Mesothelial cell of epicardium (in vitro differentiated cells): ENCODE measurements around the gene CRYZL1. TPM values are rescaled to one million over a fixed set of nuclear protein-coding genes. Genes with fewer than 3 reads are reported as not detected.

Experiments used
- DNase-seq, 2 experiments: peaks; one replicate each; pipeline ENCODE4 v3.0.0; 2021; ENCODE audit warnings: low spot score in 2 of 2; ENCODE audit not compliant: unreplicated experiment in 2 of 2
- H3K27ac Mint-ChIP-seq: 2 replicates; pipeline ENCODE4 v1.8.0; 2021; ENCODE audit warnings: mixed read lengths
- H3K27me3 Mint-ChIP-seq: 2 replicates; pipeline ENCODE4 v1.8.0; 2021; ENCODE audit warnings: low read depth, mixed read lengths
- H3K36me3 Mint-ChIP-seq: 2 replicates; pipeline ENCODE4 v1.8.0; 2021; ENCODE audit warnings: mixed read lengths
- H3K4me1 Mint-ChIP-seq: 2 replicates; pipeline ENCODE4 v1.8.0; 2021; ENCODE audit warnings: mixed read lengths
- H3K4me3 Mint-ChIP-seq: 2 replicates; pipeline ENCODE4 v1.8.0; 2021; ENCODE audit warnings: mild to moderate bottlenecking, moderate library complexity, mixed read lengths
- H3K9me3 Mint-ChIP-seq: 2 replicates; pipeline ENCODE4 v1.8.0; 2021; ENCODE audit warnings: mixed read lengths
- CTCF ChIP-seq: fragments of 200-600 bp; sonication (generic); IDR thresholded peaks from one replicate; pipeline ENCODE4 v1.5.0; 2021; ENCODE audit warnings: antibody characterized with exemption; ENCODE audit not compliant: unreplicated experiment
- total RNA-seq: library from RNA; stranded (reverse); gene quantifications from 3 replicates; pipeline ENCODE4 v1.2.1, GENCODE V29; 2021

CRYZL1 gene
- total RNA-seq, result 63.0 to 68.3 TPM (median 65.1 TPM) in 3 replicates

DNA sequence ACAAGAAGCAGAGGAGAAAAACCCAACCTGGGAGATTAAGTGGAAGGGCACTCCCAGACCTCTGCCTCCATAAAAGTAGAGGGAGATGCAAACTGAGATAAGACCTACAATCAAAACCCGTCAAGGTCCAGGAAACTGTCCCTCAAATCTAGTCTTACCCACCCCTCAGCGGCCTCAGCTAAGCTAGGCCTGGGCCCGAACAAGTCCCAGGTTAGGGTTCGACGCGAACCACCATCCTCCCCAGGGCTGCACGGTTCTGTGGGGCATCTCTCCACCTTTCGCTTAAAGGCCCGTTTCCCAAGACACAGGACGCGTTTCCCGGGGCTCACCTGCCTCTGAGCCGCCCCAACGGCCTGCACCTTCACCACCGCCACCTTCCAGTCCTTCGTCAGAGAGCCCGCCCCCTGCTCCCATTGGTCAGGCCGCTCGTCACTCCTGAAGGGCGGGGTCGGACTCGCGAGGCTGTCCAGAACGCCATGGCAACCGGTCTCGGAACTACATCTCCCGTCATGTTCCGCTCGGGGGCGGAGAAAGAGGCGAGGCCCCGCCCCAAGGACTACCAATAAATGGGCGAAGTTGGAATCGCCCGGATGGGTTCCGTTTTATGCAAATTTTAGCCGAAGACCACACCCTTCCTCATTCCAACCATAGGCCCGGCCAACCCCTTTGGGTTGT is at the start of gene CRYZL1:
Gene CRYZL1, minus strand, starts transcription at position 390 of the 675 bp plus-strand sequence. CDS start 10,190 bp downstream, outside the sequence.
- peak within 1 kb of the TSS; percentile 81 for H3K4me3 Mint-ChIP-seq
- H3K9me3 Mint-ChIP-seq, result no peaks in the 10 kb centered on the region
- peaks cover 9% of the 10 kb centered on the region for H3K36me3 Mint-ChIP-seq
- H3K27ac Mint-ChIP-seq, result peak within 1 kb of the TSS; percentile 98
- H3K27me3 Mint-ChIP-seq, result no peaks in the 10 kb centered on the region
- TF ChIP-seq CTCF, result no peak
- peaks cover 23% of the 10 kb centered on the region for H3K4me1 Mint-ChIP-seq
- peak; percentile 99 for DNase-seq

DNA sequence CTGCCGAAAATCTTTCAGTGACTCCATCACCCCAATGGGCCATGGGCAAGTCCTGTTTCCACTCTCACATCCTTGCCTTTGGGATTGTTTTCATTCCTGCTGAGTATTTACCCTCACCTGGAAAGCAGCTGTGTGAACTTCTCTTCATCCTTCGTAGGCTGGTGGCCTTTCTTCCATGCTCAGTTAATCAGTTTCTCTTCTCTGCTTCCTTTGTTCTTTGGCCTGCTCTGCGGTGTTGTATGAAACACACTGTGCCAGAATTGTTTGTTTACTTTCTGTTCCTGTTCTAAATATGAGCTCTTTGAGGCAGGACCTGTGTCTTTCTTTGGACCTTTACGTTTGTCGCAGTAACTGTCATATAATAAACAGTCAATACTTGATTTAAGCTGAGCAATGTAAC is 49.3 kb upstream of the CRYZL1 start:
- Mint-ChIP-seq H3K27me3 (no peaks in the 10 kb centered on the region), H3K9me3 (no peaks in the 10 kb centered on the region), H3K4me1 (peaks cover 29% of the 10 kb centered on the region), H3K27ac (no peak overlapping the region), H3K36me3 (no peaks in the 10 kb centered on the region), H3K4me3 (no peak overlapping the region)
- TF ChIP-seq CTCF, result no peak
- DNase-seq, result no peak

DNA sequence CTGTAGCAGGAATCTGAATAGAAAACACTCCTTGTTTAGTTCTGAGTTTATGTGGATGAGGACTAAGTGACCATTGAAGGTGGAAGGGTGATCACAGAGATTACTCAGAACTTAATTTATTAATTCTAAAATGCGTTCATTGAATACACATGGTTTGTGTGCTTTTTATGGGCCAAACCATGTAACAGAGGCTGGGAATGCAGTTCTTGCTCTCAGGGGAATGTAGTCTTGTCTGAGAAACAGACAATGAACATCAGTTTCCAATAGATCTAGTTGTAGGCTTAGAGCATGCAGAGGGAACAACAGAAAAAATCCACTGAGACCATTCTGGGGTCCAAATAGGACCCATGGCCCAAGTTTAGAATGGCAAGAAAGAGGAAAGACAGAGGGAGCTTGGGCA is 46.8 kb upstream of the CRYZL1 start:
- H3K9me3 Mint-ChIP-seq, result no peaks in the 10 kb centered on the region
- H3K36me3 Mint-ChIP-seq, result no peaks in the 10 kb centered on the region
- H3K27me3 Mint-ChIP-seq, result no peaks in the 10 kb centered on the region
- no peak overlapping the region for H3K27ac Mint-ChIP-seq
- H3K4me3 Mint-ChIP-seq, result no peak overlapping the region
- TF ChIP-seq CTCF, result no peak
- peaks cover 45% of the 10 kb centered on the region for H3K4me1 Mint-ChIP-seq
- DNase-seq, result no peak

DNA sequence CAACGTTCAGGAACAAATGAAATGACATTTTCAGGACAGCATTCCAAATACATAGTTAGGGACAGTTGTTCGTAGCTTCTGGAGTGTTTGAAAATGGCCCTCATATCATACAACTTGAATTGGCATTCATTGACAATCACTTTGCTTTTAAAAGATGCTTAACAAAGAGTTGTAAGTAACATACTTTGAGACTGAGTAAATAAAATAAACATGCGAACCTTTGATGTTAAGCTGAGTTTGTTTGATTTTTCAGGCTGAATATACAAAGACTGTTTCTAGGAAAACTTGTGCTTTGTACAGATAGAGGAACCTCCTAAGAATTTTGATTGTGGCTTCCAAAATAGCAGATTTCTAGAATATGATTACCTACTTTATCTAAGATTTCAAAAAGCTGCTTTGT is 46.1 kb upstream of the CRYZL1 start:
- no peak for DNase-seq
- H3K9me3 Mint-ChIP-seq, result no peaks in the 10 kb centered on the region
- peaks cover 52% of the 10 kb centered on the region for H3K4me1 Mint-ChIP-seq
- TF ChIP-seq CTCF, result no peak
- no peaks in the 10 kb centered on the region for H3K27me3 Mint-ChIP-seq
- no peak overlapping the region for H3K27ac Mint-ChIP-seq
- no peaks in the 10 kb centered on the region for H3K36me3 Mint-ChIP-seq
- H3K4me3 Mint-ChIP-seq, result no peak overlapping the region

- Mint-ChIP-seq H3K9me3 (no peaks in the 10 kb centered on the region), H3K4me3 (no peak overlapping the region), H3K27me3 (no peaks in the 10 kb centered on the region), H3K36me3 (no peaks in the 10 kb centered on the region), H3K27ac (peak overlapping the region; percentile 59), H3K4me1 (peaks cover 49% of the 10 kb centered on the region)
- TF ChIP-seq CTCF, result no peak
- no peak for DNase-seq
Measured at GRCh38 chr21:33686386-33686785, 44.8 kb upstream of the CRYZL1 start.
